GM04504 (cell line): ENCODE data around the gene HNF4A.

Experiments used
- DNase-seq: peaks from one replicate; pipeline ENCODE4 v3.0.0-alpha.2; 2012; ENCODE audit warnings: low read depth

The HNF4A gene

GRCh38 chr20:44445742-44446710 lies 90.5 kb downstream of the HNF4A start:
- DNase-seq, result no peak

DNA sequence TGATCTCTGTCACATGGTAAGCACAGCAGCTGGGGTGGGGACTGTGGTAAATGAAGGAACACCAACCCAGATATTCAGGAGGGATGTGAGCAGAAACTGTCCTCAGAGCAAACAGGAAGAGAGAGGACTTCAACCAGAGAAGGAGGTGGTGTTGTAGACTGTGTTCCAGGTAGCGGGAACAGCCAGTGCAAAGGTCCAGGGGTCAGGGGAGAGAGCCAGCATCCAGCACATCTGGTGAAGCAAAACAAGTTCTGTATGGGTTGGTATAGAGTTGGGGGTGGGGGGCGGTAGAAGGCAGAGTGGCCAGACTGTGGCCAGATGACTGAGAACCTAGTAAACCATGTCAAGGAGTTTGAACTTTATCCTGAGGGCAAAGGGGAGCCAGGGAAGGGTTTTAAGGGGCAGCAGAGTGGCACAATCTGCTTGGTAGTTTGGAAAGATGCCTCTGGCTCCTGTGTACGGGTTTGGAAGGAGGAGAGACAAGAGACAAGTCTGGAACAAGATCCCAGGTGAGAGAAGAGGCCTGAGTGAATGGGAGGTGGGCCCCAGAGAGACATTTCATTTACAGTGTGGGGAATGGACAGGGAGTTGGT lies 92.4 kb downstream of the HNF4A start:
- DNase-seq, result no peak

- DNase-seq, result no peak
Measured at GRCh38 chr20:44448753-44449546, 93.5 kb downstream of the HNF4A start.

GRCh38 chr20:44449864-44450263 lies 94.4 kb downstream of the HNF4A start:
- no peak for DNase-seq

GRCh38 chr20:44450281-44450889 lies 94.9 kb downstream of the HNF4A start:
- no peak for DNase-seq

GRCh38 chr20:44450903-44451450 lies 95.5 kb downstream of the HNF4A start:
- no peak for DNase-seq

- no peak for DNase-seq
Measured at GRCh38 chr20:44454306-44454963, 98.9 kb downstream of the HNF4A start.

DNA sequence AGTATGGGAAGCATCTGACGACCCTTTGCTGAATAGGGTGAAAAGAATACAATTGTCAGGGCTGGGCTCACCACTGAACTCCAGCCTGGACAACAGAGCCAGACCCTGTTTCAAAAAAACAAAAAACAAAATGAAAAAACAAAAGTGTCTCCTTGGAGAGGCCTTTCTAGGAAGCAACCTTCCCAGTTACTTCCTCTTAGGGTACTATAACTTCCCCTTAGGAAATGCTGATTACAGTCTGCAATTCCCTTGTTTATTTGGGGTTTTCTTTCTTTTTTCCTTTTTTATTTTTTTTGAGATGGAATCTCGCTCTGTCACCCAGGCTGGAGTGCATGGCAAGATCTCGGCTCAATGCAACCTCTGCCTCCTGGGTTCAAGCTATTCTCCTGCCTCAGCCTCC lies 99.6 kb downstream of the HNF4A start:
- no peak for DNase-seq

DNA sequence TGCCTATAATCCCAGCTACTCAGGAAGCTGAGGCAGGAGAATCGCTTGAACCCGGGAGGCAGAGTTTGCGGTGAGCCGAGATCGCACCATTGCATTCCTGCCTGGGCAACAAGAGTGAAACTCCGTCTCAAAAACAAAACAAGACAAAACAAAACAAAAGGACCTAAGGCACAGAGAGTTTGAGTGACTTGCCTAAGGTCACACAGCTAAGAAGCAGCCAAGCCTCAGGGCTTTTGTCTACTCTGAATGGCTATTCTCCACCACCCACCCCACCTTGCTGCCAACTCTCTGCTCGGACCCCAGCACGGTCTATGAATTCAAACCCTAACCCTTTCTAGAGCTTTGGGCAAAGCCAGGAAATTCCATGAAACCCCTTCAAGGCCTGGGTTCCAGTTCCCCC lies 101.1 kb downstream of the HNF4A start:
- no peak for DNase-seq

DNA sequence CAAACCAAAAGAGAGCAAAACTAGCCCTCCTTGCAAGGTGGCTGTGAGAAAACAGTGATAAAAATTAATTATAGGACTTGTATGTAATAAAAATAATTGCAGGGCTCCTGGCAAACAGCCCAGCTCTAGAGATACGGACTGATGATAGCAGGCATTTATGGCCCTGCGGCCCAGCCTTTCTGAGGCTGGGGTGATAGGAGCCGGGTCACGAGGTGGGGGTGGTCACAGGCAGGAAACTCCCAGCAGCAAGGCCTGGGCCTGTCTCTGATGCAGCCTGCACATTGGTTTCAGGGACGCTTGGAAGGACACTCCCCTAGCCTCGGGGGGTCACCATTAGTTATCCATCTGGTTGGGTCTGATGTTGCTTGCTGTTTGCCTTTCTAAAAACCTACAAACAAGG lies 101.5 kb downstream of the HNF4A start:
- no peak for DNase-seq

DNA sequence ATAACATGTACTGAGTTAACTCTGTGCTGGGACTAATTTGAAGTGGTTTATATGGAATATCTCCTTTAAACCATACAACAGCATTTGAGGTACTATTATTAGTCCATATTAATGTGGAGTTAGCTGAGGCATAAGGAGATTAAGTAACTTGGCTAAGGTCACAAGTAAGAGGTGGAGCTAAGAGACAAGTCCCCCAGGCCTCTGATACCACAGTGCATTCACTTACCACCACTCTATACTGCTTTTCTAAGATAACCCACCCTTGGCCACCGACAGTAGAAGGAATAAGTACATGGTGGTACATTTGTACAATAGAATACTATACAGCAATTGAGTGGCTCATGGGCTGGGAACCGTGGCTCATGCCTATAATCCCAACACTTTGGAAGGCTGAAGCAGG lies 103.8 kb downstream of the HNF4A start:
- DNase-seq, result no peak

DNA sequence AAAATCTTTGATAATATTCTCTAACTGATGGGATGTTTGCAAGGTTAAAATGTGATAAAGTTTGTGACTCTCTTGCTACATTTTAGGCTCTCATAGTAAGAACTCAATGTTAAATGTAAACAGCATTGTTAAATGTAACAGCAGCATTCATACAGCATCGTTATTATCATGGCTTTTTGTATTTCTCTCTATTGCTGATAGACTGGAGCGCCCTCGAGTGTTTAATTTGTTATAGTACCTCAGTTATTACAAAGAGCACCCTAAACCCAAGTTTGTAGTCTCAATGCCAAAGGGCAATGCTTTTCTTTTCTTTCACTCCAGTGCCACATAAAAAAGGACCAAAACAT lies 105.3 kb downstream of the HNF4A start:
- no peak for DNase-seq

DNA sequence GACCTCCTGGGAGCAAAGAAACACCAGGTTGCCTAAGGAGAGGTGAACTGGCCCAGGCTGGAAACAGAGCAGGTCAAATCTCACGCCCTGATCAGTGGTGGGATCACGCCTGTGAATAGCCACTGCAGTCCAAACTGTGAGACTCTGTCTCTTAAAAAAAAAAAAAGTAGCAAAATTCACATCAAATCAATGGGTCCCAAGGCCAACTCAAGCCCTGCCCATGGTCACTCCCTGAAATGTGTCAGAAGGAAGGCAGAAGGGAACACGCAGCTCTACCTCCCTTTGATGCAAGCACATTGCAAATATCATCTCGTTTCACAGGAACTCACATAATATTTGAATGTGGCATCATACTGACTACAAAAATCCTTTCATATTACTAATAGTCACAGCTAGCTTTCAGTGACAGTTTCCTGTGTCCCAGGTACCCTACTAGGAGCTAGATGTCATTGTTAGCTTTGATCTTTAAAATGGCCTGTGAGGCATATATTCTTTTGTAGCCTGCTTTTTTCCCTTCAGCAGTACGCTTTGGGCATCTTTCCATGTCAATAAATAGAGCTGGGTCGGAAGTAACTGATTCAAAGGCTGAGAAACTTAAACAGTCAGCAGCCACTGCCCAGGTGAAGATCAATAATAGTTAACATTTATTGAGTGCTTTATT lies 105.8 kb downstream of the HNF4A start:
- DNase-seq, result no peak

DNA sequence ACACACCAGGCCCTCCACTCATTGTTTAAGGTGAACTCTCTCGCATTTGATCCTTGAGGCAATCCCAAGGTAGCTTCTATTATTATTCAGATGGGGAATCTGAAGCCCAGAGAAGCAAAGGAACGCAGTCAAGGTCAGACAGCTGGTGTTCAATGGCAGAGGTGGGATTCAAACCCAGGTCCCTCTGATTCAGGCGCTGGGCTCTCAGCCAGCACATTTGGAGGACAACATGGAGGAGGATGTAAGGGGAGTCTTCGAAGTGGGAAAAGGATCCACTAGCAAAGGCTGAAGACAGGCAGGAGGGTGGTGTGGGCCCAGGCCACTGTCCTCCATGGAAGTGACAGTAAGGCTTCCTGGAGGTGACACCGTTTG lies 106.3 kb downstream of the HNF4A start:
- no peak for DNase-seq

GRCh38 chr20:44463466-44463865 lies 108.0 kb downstream of the HNF4A start:
- no peak for DNase-seq

- DNase-seq, result no peak
Measured at GRCh38 chr20:44464514-44464913, 109.0 kb downstream of the HNF4A start.

- DNase-seq, result no peak
Measured at GRCh38 chr20:44465001-44465560, 109.6 kb downstream of the HNF4A start.

- no peak for DNase-seq
Measured at GRCh38 chr20:44467289-44467883, 111.9 kb downstream of the HNF4A start.

- no peak for DNase-seq
Measured at GRCh38 chr20:44468044-44468782, 112.7 kb downstream of the HNF4A start.

- no peak for DNase-seq
Measured at GRCh38 chr20:44470327-44470726, 114.8 kb downstream of the HNF4A start.
